HepG2 (cell line): ENCODE measurements around the gene DNALI1. TPM values are rescaled to one million over a fixed set of nuclear protein-coding genes. Genes with fewer than 3 reads are reported as not detected.

Experiments
- CAMTA2 ChIP-seq: sonication (generic); formaldehyde crosslinking; IDR thresholded peaks from 2 replicates; pipeline ENCODE4 v1.4.0; 2020; ENCODE audit warnings: mild to moderate bottlenecking, missing genetic modification reagents, borderline replicate concordance
- CBX1 ChIP-seq: IDR thresholded peaks from one replicate; pipeline ENCODE4 v1.6.1; 2016; ENCODE audit warnings: antibody characterized with exemption, low read depth
- FLYWCH1 ChIP-seq: sonication (generic); formaldehyde crosslinking; IDR thresholded peaks from 2 replicates; pipeline ENCODE4 v1.8.1; 2023; ENCODE audit warnings: mild to moderate bottlenecking, missing genetic modification reagents
- GATAD1 ChIP-seq: IDR thresholded peaks from 2 replicates; pipeline ENCODE4 v1.6.1; 2016; ENCODE audit warnings: missing genetic modification reagents, missing compliant biosample characterization
- HMGA1 ChIP-seq: sonication (generic); formaldehyde crosslinking; conservative IDR thresholded peaks from 2 replicates; pipeline ENCODE4 v1.4.0; 2020; ENCODE audit warnings: missing genetic modification reagents
- HNRNPLL ChIP-seq: fragments of 200-400 bp; formaldehyde crosslinking; IDR thresholded peaks from 2 replicates; pipeline ENCODE4 v1.6.1; 2017; ENCODE audit warnings: mild to moderate bottlenecking, low read depth, low read length; ENCODE audit not compliant: poor library complexity, severe bottlenecking
- HOXA7 ChIP-seq: sonication (generic); formaldehyde crosslinking; IDR thresholded peaks from 2 replicates; pipeline ENCODE4 v1.8.1; 2022; ENCODE audit warnings: mild to moderate bottlenecking, missing genetic modification reagents, moderate library complexity
- RARG ChIP-seq: sonication (generic); formaldehyde crosslinking; IDR thresholded peaks from 2 replicates; pipeline ENCODE4 v1.4.0; 2020; ENCODE audit warnings: low read depth, mild to moderate bottlenecking, missing genetic modification reagents
- SP140L ChIP-seq: sonication (generic); formaldehyde crosslinking; IDR thresholded peaks from 2 replicates; pipeline ENCODE4 v1.4.0; 2020; ENCODE audit warnings: missing genetic modification reagents, borderline replicate concordance
- YY1 ChIP-seq: IDR thresholded peaks from 2 replicates; pipeline ENCODE4 v1.6.1; 2011; ENCODE audit warnings: low read length, low read depth, moderate library complexity, mild to moderate bottlenecking; ENCODE audit not compliant: insufficient read depth, insufficient replicate concordance
- ZEB1 ChIP-seq: IDR thresholded peaks from 2 replicates; pipeline ENCODE4 v1.6.1; 2012; ENCODE audit warnings: mild to moderate bottlenecking, low read depth, inconsistent platforms; ENCODE audit not compliant: insufficient replicate concordance
- ZFP90 ChIP-seq: sonication (generic); formaldehyde crosslinking; IDR thresholded peaks from 2 replicates; pipeline ENCODE4 v1.8.0; 2022; ENCODE audit warnings: missing genetic modification reagents, mild to moderate bottlenecking, inconsistent platforms, borderline replicate concordance
- ZNF160 ChIP-seq: sonication (generic); formaldehyde crosslinking; IDR thresholded peaks from 2 replicates; pipeline ENCODE4 v1.8.0; 2022; ENCODE audit warnings: mild to moderate bottlenecking, inconsistent platforms, missing genetic modification reagents
- ZNF296 ChIP-seq: sonication (generic); formaldehyde crosslinking; conservative IDR thresholded peaks from 2 replicates; pipeline ENCODE4 v1.5.0; 2020; ENCODE audit warnings: mild to moderate bottlenecking, missing genetic modification reagents
- ZNF337 ChIP-seq: sonication (generic); formaldehyde crosslinking; IDR thresholded peaks from 2 replicates; pipeline ENCODE4 v1.5.1; 2020; ENCODE audit warnings: missing genetic modification reagents, low read depth, mild to moderate bottlenecking, borderline replicate concordance
- ZNF510 ChIP-seq: sonication (generic); formaldehyde crosslinking; IDR thresholded peaks from 2 replicates; pipeline ENCODE4 v1.4.0; 2020; ENCODE audit warnings: low read depth, mild to moderate bottlenecking, missing genetic modification reagents
- ZNF775 ChIP-seq: sonication (generic); formaldehyde crosslinking; IDR thresholded peaks from 2 replicates; pipeline ENCODE4 v1.4.0; 2020; ENCODE audit warnings: missing genetic modification reagents, mild to moderate bottlenecking, moderate library complexity, borderline replicate concordance
- ZNF879 ChIP-seq: sonication (generic); formaldehyde crosslinking; IDR thresholded peaks from 2 replicates; pipeline ENCODE4 v1.8.1; 2023; ENCODE audit warnings: missing genetic modification reagents
- polyA plus RNA-seq, 8 experiments: library from polyadenylated mRNA; depleted of rRNA in 3 of 8; stranded (reverse) in 7 of 8; unstranded in 1 of 8; fragments of >200 nt; fragmentation: Illumina TruSeq in 4 of 8; extraction: Trizol in 4 of 8; gene quantifications; 2 replicates each; pipeline versions ENCODE4 v1.2.1 to v1.2.3, GENCODE V29; 2011 to 2016; ENCODE audit warnings: low read depth in 4 of 8, missing spikeins in 1 of 8, mixed read lengths in 1 of 8; ENCODE audit not compliant: insufficient read depth in 1 of 8
- total RNA-seq, 5 experiments: library from RNA; depleted of rRNA; stranded (reverse); fragments of >200 nt; fragmentation: Illumina TruSeq; extraction: Trizol; gene quantifications; 2 replicates each; pipeline ENCODE4 v1.2.3, GENCODE V29; 2016; ENCODE audit warnings: low read depth in 1 of 5
- TF ChIP-seq, protein P1 (sequence below): IDR thresholded peaks from 2 replicates; pipeline ENCODE4 v1.6.1; 2016; ENCODE audit warnings: low read depth
- TF ChIP-seq, protein P2 (sequence below): sonication (generic); formaldehyde crosslinking; IDR thresholded peaks from 2 replicates; pipeline ENCODE4 v1.4.0; 2020; ENCODE audit warnings: mild to moderate bottlenecking, missing genetic modification reagents
- TF ChIP-seq, protein P3 (sequence below), 2 experiments: sonication (generic) in 1 of 2; formaldehyde crosslinking in 1 of 2; IDR thresholded peaks; 2 replicates each; pipeline versions ENCODE4 v1.6.1 to v1.9.0; 2014 to 2022; ENCODE audit warnings: antibody characterized with exemption in 1 of 2, borderline replicate concordance in 1 of 2, inconsistent platforms in 1 of 2, low read depth in 1 of 2, missing genetic modification reagents in 1 of 2

Gene DNALI1
- total and polyA plus RNA-seq, 2 of the 13 experiments (the other 11 are each of a cell fraction or from before 2014, with no cell fraction given): 0.42 to 0.70 TPM

DNA sequence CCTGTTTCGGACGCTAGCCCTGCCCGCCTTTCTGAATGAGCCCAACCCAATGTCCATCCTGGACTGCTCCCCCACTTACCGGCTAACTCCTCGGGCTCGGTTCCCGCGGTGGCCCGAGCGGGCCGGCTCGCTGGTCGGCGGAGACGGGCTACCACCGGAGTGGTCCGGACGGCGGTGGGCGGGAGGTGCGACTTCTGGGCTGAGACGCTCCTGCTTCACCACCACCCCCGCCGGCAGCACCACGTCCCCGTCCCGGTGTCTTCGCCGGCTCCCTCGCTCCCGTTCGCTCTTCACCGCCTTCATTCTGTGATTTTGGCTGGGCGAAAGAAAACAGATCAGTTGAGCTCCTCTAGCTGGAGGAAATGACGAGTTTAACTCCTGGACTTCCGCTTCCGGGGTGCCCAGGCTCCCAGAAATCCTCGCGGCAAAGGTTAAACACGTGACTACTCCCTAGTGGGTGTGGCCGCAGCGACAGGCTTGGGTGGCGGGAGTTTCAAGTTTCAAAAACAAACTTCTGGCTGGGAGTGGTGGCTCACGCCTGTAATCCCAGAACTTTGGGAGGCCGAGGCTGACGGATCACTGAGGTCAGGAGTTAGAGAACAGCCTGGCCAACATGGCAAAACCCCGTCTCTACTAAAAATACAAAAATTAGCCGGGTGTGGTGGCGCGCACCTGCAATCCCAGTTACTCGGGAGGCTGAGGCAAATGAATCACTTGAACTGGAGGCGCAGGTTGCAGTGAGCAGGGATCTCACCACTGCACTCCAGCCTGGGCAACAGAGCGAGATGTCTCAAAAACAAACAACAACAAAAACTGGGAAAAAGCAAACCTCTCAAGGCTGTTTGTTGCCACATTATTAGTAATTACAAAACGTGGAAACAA, 2.6 kb upstream of the DNALI1 start, which contains the start of gene SNIP1 (continued):
- TF ChIP-seq CAMTA2 (CRISPR knock-in tag) (0 out of 2 replicates have a peak, but pooled peaks have one; percentile 31), ZNF775 (CRISPR knock-in tag) (no peak), ZFP90 (CRISPR knock-in tag) (0 out of 2 replicates have a peak, but pooled peaks have one; percentile 69), SP140L (CRISPR knock-in tag) (no peak), HNRNPLL (peak; percentile 33), ZNF510 (CRISPR knock-in tag) (no peak; the same call in none of the 2 replicates), ZNF337 (no peak), FLYWCH1 (CRISPR knock-in tag) (no peak), YY1 (peak; percentile 44), HMGA1 (CRISPR knock-in tag) (no peak), GATAD1 (CRISPR knock-in tag) (peak; percentile 98), ZNF160 (CRISPR knock-in tag) (no peak), HOXA7 (CRISPR knock-in tag) (no peak), ZEB1 (no peak), RARG (CRISPR knock-in tag) (no peak), CBX1 (no peak), ZNF879 (CRISPR knock-in tag) (no peak), ZNF296 (CRISPR knock-in tag) (no peak)
- TF ChIP-seq, protein P1, sequence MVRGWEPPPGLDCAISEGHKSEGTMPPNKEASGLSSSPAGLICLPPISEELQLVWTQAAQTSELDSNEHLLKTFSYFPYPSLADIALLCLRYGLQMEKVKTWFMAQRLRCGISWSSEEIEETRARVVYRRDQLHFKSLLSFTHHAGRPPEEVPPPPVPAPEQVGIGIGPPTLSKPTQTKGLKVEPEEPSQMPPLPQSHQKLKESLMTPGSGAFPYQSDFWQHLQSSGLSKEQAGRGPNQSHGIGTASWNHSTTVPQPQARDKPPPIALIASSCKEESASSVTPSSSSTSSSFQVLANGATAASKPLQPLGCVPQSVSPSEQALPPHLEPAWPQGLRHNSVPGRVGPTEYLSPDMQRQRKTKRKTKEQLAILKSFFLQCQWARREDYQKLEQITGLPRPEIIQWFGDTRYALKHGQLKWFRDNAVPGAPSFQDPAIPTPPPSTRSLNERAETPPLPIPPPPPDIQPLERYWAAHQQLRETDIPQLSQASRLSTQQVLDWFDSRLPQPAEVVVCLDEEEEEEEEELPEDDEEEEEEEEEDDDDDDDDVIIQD (CRISPR knock-in tag): no peak
- TF ChIP-seq, protein P2, sequence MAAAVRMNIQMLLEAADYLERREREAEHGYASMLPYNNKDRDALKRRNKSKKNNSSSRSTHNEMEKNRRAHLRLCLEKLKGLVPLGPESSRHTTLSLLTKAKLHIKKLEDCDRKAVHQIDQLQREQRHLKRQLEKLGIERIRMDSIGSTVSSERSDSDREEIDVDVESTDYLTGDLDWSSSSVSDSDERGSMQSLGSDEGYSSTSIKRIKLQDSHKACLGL (CRISPR knock-in tag): peak; percentile 66; the same call in 1 of the 2 replicates
- TF ChIP-seq, protein P3, sequence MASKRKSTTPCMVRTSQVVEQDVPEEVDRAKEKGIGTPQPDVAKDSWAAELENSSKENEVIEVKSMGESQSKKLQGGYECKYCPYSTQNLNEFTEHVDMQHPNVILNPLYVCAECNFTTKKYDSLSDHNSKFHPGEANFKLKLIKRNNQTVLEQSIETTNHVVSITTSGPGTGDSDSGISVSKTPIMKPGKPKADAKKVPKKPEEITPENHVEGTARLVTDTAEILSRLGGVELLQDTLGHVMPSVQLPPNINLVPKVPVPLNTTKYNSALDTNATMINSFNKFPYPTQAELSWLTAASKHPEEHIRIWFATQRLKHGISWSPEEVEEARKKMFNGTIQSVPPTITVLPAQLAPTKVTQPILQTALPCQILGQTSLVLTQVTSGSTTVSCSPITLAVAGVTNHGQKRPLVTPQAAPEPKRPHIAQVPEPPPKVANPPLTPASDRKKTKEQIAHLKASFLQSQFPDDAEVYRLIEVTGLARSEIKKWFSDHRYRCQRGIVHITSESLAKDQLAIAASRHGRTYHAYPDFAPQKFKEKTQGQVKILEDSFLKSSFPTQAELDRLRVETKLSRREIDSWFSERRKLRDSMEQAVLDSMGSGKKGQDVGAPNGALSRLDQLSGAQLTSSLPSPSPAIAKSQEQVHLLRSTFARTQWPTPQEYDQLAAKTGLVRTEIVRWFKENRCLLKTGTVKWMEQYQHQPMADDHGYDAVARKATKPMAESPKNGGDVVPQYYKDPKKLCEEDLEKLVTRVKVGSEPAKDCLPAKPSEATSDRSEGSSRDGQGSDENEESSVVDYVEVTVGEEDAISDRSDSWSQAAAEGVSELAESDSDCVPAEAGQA (IDR thresholded peaks at IDR 0.05; ENCODE audit: low read depth): 0 out of 2 replicates have a peak, but pooled peaks have one; percentile 42
- TF ChIP-seq, protein P3 (CRISPR knock-in tag; IDR thresholded peaks at IDR 0.05; ENCODE audit: borderline replicate concordance): peak; percentile 73; the same call in 1 of the 2 replicates
